Activated naive CD4-positive, alpha-beta T cell treated with anti-CD3 and anti-CD28 coated beads, Interleukin-2, amount 50 U/mL, for 16 hours (primary cell): ENCODE data around the gene BCL2L11.

Experiments used
- DNase-seq: peaks from one replicate; pipeline ENCODE4 v3.0.0-alpha.2; 2020

BCL2L11 gene

DNA sequence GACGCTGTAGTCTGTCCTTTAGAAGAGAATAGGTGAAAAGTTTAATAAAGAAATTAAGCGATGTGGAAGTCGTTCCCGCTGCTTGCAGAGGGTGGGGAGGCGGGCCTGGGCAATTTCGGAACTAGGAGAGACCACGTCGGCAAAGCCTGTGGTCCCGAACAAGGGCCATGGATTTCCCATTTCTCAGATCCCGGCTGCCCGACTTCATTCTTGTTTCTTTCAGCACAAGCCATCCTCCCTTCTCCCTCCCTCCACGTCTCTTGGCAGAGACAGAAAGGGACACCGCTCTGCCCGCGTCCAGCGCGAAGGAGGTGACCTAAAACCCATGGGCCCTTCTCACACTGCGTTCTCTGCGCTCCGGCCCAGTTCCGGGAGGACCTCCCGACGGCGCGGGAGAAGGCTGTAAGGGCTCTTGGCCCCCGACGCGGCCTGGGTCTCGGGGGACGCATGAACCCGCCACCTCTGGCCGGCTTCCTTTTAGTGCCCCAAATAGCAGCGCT, 2.2 kb upstream of the BCL2L11 start:
- DNase-seq, result no peak

- DNase-seq, result peak; percentile 45
These were observed 1.5 kb upstream of the BCL2L11 start for GRCh38 chr2:111118981-111119821.

- no peak for DNase-seq
These were observed 877 bp upstream of the BCL2L11 start for GRCh38 chr2:111119822-111120252.

DNA sequence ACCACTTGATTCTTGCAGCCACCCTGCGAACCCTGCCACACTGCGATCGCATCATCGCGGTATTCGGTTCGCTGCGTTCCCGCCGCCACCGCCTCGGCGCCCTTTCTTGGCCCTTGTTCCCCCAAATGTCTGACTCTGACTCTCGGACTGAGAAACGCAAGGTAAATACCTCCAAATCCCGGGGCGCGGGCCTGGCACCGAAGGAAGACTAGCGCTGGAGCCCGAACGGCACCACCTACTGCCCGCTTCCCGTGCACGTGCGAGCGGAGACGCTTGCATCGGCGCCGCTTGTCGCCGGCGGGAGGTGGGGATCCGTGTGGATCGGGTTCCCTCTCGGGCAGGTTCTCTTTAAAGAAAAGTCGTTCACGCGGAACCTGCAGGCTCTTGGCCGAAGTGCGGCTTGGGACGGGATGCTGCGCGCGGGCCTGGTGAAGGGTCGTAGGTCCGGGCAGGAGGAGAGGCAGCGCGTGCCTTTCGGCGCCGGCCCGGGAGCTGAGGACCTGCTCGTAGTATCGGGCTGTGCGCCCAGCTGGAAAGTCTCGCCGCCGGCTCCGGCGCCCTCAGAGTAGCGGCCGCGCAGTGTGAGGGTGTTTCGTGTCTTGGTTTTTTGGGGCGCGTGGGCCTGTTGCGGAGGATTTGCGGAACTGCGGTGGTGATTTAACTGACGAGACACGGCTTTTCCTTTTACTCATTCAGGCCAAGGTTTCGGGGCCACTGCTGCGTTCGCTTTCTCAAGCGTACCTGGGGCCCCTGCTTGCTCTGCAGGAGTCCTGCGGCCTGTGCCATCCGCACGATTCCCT, 514 bp downstream of the BCL2L11 start:
- DNase-seq, result peak; percentile 47

DNA sequence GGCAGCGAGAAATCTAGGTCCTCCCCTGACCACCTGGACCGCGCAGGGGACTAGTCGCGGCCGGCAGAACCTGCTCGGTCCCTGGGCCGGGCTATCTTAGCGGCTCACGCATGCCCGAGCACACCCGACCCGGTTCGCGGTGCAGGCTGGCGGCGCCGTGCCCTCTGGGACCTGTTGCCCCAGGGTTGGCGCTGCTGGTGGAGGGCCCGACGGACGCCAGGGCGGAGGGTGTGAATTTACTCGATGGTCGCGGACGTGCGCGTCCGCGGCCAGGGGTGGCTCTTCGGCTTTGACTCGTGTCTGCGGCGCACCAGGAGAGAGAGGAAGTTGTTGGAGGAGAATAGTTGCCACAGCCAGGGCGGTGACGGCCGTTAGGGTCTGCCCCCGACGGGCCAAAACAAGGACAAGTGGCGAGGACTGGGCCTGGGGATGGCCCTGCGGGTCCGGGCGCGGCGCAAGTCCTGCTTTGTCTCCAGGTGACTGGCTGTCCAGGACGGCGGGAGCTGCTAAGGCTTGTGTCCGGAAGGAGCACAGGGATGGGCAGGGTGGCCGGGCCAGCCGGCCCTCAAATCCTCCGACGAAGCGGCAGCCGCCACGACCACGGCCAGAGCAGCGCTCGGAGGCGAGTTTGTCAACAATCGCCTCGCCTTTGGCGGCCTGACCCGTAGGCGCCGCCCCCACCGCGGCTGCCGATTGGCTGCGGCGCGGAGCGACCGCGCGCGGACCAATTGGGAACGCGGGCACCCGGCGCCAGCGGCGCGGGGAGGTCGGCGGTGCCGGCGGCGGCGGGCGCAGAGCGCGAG, 1.3 kb downstream of the BCL2L11 start:
- DNase-seq, result peak; percentile 78

GRCh38 chr2:111122631-111123421, 2.1 kb downstream of the BCL2L11 start:
- peak; percentile 34 for DNase-seq

DNA sequence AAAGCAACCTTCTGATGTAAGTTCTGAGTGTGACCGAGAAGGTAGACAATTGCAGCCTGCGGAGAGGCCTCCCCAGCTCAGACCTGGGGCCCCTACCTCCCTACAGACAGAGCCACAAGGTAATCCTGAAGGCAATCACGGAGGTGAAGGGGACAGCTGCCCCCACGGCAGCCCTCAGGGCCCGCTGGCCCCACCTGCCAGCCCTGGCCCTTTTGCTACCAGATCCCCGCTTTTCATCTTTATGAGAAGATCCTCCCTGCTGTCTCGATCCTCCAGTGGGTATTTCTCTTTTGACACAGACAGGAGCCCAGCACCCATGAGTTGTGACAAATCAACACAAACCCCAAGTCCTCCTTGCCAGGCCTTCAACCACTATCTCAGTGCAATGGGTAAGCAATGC, 3.0 kb downstream of the BCL2L11 start:
- no peak for DNase-seq

- DNase-seq, result no peak
These were observed 5.9 kb downstream of the BCL2L11 start for GRCh38 chr2:111126581-111126980.

- no peak for DNase-seq
These were observed 6.6 kb downstream of the BCL2L11 start for GRCh38 chr2:111127351-111127750.

DNA sequence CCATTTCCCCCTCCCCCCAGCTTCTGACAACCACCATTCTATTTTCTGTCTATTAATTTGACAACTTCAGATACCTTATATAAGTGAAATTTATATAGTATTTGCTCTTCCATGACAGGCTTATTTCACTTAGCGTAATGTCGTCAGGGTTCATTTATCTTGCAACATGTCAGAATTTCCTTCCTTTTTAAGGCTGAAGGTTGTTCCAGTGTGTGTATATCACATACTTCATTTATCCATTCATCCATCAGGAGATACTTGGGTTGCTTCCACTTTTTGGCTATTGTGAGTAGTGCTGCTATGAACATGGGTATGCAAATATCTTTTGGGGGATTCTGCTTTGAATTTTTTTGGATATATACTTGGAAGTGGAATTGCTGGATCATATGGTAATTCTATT, 7.4 kb downstream of the BCL2L11 start:
- DNase-seq, result no peak

DNA sequence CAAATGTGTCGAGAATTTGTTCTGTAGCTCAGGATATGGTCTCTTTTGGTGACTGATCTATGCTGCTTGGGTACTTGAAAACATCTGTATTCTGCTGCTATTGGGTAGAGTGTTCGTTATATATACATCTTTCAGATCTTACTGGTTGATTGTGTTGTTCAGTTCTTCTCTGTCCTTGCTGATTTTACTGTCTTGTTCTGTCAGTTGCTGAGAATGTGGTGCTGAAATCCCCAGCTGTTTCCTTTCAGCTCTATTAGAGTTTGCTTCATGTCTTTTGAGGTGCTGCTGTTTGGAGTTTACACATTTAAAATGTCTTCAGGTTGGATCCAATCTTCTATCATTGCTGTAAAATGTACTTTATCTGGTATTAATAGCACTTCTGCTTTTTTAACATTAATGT, 12.9 kb downstream of the BCL2L11 start:
- DNase-seq, result no peak

GRCh38 chr2:111134055-111134454, 13.3 kb downstream of the BCL2L11 start:
- DNase-seq, result no peak

GRCh38 chr2:111135237-111135909, 14.7 kb downstream of the BCL2L11 start:
- DNase-seq, result no peak

- no peak for DNase-seq
These were observed 15.2 kb downstream of the BCL2L11 start for GRCh38 chr2:111135910-111136297.

- DNase-seq, result no peak
These were observed 18.1 kb downstream of the BCL2L11 start for GRCh38 chr2:111138839-111139238.

DNA sequence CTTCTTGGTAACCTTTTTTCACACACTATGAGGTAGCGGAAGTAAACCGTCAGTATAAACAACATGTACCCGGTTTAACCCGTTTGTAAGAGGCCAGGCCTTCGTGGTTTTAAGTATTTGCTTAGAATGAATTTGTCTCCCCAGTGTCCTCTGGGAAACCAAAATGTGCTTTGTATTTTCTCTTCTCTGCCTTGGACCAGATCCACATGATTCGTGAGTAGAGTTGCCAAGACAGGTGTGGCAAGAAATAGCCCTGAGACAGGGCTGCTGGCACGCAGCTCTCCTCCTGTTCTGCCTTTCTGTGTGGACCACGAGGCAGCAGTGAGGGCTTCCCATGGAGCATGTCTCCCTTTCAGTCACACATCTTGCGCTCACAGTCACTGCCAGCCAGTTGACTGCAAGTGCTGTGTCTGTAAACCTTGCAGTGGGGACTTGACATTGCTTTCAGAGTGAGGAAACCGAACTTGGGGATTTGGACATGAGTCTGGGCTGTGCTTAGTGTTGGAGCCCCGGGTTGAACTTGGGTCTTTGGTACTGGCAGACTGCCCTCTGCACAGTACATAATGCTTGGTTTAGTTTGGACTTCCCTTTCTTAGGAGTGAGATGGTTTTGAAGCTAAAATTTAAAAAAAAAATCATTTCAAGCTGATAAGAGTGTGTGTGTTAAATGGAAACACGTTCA, 19.1 kb downstream of the BCL2L11 start:
- DNase-seq, result no peak

DNA sequence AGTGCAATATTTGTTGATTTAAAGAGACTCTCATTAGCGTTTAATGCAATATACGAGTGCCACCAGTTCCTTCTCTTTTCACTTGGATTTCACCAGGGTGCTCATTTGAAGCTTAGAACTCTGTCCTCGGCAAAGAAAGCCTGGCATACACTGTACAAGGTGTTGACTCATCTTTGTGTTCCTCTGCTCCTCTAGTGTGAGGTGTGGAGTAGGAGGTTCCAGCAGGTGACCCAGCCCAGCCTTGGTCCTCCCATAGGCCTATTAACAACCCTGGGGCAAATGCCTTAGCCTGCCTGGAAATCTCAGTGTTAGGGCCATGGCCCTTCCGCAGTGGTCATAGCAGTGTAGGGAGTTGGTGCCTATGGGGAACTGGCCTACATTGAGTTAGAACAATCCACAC, 20.1 kb downstream of the BCL2L11 start:
- no peak for DNase-seq

DNA sequence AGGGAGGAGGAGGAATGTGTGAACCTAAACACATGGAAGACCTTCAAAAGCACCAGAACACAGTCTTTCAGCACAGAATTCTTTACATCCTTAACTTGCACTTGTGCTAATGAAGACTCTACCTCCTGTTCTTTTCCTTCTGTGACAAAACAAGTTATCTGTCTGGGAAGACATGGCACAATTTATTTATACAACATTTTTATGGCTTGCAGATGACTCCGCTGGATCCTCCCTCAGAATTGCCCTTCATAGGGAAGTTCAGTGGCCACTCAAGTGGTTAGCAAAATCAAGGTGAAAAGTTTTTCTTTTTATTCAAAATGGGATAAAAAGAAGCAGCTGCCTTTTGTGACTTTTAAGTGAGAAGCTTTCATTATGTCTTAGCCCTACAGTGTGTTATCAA, 21.4 kb downstream of the BCL2L11 start:
- no peak for DNase-seq

DNA sequence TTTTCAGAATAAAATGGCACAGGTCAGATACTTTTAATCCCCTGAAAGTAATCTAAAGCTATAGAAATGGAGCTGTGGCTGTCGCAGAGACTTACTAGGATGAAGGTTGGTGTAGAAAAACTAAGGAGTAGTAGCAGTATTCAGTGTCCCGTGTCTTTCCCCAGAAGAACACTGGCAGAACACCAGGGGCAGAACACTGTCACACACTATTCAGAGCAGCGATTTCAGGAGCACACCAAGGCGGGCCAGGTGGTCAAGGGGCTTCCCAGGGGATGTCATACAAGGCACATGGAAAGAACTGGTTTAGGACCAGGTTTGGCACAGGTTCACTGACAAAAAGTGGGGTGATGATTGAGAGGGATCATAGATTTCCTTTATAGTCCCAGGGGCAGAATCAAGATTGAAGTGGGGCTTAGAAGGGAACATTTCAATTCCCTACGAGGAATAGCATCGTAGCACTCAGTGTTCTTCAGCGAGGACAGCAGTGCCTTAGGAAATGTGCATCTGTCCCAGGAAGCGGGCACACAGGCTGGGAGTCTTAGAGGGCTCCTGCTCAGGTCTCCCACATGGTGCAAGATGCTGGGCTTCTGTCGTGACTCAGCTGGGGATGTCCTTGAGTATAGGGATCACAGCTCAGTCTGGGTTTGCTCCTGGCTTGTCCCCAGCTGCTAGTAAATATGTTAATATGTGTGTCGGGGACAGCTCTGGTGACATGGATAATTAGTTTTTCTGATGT, 22.6 kb downstream of the BCL2L11 start:
- no peak for DNase-seq

DNA sequence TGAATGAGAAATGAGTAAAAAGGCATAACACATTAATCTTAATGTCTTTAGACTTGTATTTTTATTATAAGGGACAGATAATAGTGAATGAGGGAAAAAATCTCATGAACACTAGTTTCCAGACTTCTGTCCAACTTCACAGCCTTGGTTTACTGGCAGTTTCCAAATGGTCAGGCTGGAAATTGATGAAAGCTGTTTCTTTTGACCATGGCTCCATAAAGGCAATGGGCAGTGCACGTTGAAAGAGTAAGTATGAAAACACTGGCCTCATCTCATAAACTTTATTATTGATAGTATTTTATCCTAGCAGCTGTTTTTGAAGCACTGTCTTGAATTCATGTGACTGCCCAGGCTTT, 23.1 kb downstream of the BCL2L11 start:
- no peak for DNase-seq
